ENCODE measurements around the gene CCDC47.
"Not testable (repeated sequence)": the region's sequence is repeated elsewhere in the genome, so short reads cannot be mapped to it uniquely, and the experiment has no call there.

Gene CCDC47

GRCh38 chr17:63780928-63781327, 7.5 kb upstream of the CCDC47 start:
- DNase-seq: no peak

GRCh38 chr17:63780507-63780906, 7.1 kb upstream of the CCDC47 start:
- no peak for DNase-seq

GRCh38 chr17:63775420-63775819, 2.0 kb upstream of the CCDC47 start:
- no peak for DNase-seq

GRCh38 chr17:63774969-63775265, 1.5 kb upstream of the CCDC47 start:
- no peak for DNase-seq

- DNase-seq: peak; percentile 92
Observed at GRCh38 chr17:63774141-63774968, 958 bp upstream of the CCDC47 start, which contains the start of gene DDX42. DDX42 (plus strand) TSS chr17:63774170; CDS start chr17:63787050, 12,880 bp downstream.

- no peak for DNase-seq
Observed at GRCh38 chr17:63772801-63773271, 561 bp downstream of the CCDC47 start.

- no peak for DNase-seq
Observed at GRCh38 chr17:63768433-63768832, 5.0 kb downstream of the CCDC47 start.

- no peak for DNase-seq
Observed at GRCh38 chr17:63766754-63767153, 6.6 kb downstream of the CCDC47 start.

- DNase-seq: no peak
Observed at GRCh38 chr17:63764716-63765115, 8.7 kb downstream of the CCDC47 start.

GRCh38 chr17:63762161-63763078, 11.0 kb downstream of the CCDC47 start:
- DNase-seq: no peak

GRCh38 chr17:63760771-63761539, 12.4 kb downstream of the CCDC47 start:
- DNase-seq: peak in 1 of 2 experiments; percentile 28

- DNase-seq: no peak
Observed at GRCh38 chr17:63758428-63758827, 15.0 kb downstream of the CCDC47 start.

- DNase-seq: no peak
Observed at GRCh38 chr17:63754046-63754445, 19.4 kb downstream of the CCDC47 start.

- no peak for DNase-seq
Observed at GRCh38 chr17:63753215-63753614, 20.2 kb downstream of the CCDC47 start.

- no peak for DNase-seq
Observed at GRCh38 chr17:63752707-63753106, 20.7 kb downstream of the CCDC47 start.

- DNase-seq: peak in 1 of 2 experiments; percentile 24
Observed at GRCh38 chr17:63751806-63752205, 21.6 kb downstream of the CCDC47 start.

GRCh38 chr17:63741408-63742173, 31.8 kb downstream of the CCDC47 start, which contains the start of gene STRADA:
STRADA (minus strand) TSS chr17:63741799; CDS start chr17:63728369, 13,430 bp downstream.
- peak; percentile 99 for DNase-seq

GRCh38 chr17:63741143-63741407, 32.3 kb downstream of the CCDC47 start:
- DNase-seq: no peak

GRCh38 chr17:63740464-63741142, 32.8 kb downstream of the CCDC47 start:
- no peak for DNase-seq

- no peak for DNase-seq
Observed at GRCh38 chr17:63735691-63736090, 37.7 kb downstream of the CCDC47 start.

- DNase-seq: no peak
Observed at GRCh38 chr17:63722403-63722802, 51.0 kb downstream of the CCDC47 start.

GRCh38 chr17:63720194-63720593, 53.2 kb downstream of the CCDC47 start:
- DNase-seq: not testable (repeated sequence)
